ENCODE measurements around the gene ITPR1. TPM values are rescaled to one million over a fixed set of nuclear protein-coding genes. Genes with fewer than 3 reads are reported as not detected.

ITPR1 gene
- total and polyA plus RNA-seq, 10 of the 15 experiments (the other 5 are each of a cell fraction or from before 2014, with no cell fraction given), result 12.2 to 239 (median 28.4) TPM

- WGBS (ENCODE audit: insufficient coverage, insufficient replicate concordance, low lambda C conversion rate, missing lambda C conversion rate), result 99% methylated on average over 3 of the region's 3 CpGs
- H3K4me3 ChIP-seq, result no peak overlapping the region
- intact Hi-C loops (cut with micrococcal nuclease; ENCODE audit: unreplicated experiment), result no loop called here
- no peak overlapping the region for H3K27ac ChIP-seq (ENCODE audit: control insufficient read depth, insufficient read depth)
- H3K27me3 ChIP-seq (replicated peaks in 1 of 2; ENCODE audit: control insufficient read depth in 2 of 2, insufficient read depth in 2 of 2, low read length in 1 of 2), result no peaks in the 10 kb centered on the region
- RAD21 ChIA-PET (ENCODE audit: unreplicated experiment), result interaction anchor here (12.2 kb wide), 1 partner anchor 25 kb away, joined by 377 read pairs; no protein-coding TSS in a partner anchor
- no TSS peak for BruUV-seq (replicated peaks)
- TF ChIP-seq ATF2 (IDR thresholded peaks at IDR 0.05; ENCODE audit: low read length), result no peak
- TF ChIP-seq, protein P1, sequence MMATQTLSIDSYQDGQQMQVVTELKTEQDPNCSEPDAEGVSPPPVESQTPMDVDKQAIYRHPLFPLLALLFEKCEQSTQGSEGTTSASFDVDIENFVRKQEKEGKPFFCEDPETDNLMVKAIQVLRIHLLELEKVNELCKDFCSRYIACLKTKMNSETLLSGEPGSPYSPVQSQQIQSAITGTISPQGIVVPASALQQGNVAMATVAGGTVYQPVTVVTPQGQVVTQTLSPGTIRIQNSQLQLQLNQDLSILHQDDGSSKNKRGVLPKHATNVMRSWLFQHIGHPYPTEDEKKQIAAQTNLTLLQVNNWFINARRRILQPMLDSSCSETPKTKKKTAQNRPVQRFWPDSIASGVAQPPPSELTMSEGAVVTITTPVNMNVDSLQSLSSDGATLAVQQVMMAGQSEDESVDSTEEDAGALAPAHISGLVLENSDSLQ (IDR thresholded peaks at IDR 0.05), result no peak
- no peak for TF ChIP-seq RELB (IDR thresholded peaks at IDR 0.05; ENCODE audit: low read depth)
- no peak for TF ChIP-seq EED (IDR thresholded peaks at IDR 0.05; ENCODE audit: low read depth)
- TF ChIP-seq MTA3 (IDR thresholded peaks at IDR 0.05; ENCODE audit: borderline replicate concordance, low read length), result no peak
- no peak for TF ChIP-seq WRNIP1 (IDR thresholded peaks at IDR 0.05; ENCODE audit: borderline replicate concordance, low read depth, low read length)
- no peak for TF ChIP-seq IKZF2 (IDR thresholded peaks at IDR 0.05)
- no peak for TF ChIP-seq ZNF622 (IDR thresholded peaks at IDR 0.05)
- TF ChIP-seq, protein P2, sequence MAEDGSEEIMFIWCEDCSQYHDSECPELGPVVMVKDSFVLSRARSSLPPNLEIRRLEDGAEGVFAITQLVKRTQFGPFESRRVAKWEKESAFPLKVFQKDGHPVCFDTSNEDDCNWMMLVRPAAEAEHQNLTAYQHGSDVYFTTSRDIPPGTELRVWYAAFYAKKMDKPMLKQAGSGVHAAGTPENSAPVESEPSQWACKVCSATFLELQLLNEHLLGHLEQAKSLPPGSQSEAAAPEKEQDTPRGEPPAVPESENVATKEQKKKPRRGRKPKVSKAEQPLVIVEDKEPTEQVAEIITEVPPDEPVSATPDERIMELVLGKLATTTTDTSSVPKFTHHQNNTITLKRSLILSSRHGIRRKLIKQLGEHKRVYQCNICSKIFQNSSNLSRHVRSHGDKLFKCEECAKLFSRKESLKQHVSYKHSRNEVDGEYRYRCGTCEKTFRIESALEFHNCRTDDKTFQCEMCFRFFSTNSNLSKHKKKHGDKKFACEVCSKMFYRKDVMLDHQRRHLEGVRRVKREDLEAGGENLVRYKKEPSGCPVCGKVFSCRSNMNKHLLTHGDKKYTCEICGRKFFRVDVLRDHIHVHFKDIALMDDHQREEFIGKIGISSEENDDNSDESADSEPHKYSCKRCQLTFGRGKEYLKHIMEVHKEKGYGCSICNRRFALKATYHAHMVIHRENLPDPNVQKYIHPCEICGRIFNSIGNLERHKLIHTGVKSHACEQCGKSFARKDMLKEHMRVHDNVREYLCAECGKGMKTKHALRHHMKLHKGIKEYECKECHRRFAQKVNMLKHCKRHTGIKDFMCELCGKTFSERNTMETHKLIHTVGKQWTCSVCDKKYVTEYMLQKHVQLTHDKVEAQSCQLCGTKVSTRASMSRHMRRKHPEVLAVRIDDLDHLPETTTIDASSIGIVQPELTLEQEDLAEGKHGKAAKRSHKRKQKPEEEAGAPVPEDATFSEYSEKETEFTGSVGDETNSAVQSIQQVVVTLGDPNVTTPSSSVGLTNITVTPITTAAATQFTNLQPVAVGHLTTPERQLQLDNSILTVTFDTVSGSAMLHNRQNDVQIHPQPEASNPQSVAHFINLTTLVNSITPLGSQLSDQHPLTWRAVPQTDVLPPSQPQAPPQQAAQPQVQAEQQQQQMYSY (CRISPR knock-in tag; IDR thresholded peaks at IDR 0.05), result no peak
- TF ChIP-seq NR2C1 (IDR thresholded peaks at IDR 0.05), result no peak
- TF ChIP-seq ZBED1 (IDR thresholded peaks at IDR 0.05; ENCODE audit: borderline replicate concordance), result no peak
- no peak for TF ChIP-seq DPF2 (IDR thresholded peaks at IDR 0.05)
- no peaks in the 10 kb centered on the region for H3K9me3 ChIP-seq (replicated peaks; ENCODE audit: control insufficient read depth, insufficient read depth, low read length)
- H2AFZ ChIP-seq (ENCODE audit: control insufficient read depth, low read depth, low read length), result no peak overlapping the region
- SMC1A ChIA-PET (ENCODE audit: uncharacterized antibody, unreplicated experiment), result interaction anchor here (1.0 to 19.5 kb wide), 2 partner anchors 25 to 28 kb away, joined by 3 to 618 read pairs; no protein-coding TSS in a partner anchor
- H3K4me1 ChIP-seq (ENCODE audit: control insufficient read depth, insufficient read depth, low read length), result peaks cover 12% of the 10 kb centered on the region
- H3K36me3 ChIP-seq (ENCODE audit: control insufficient read depth in 2 of 2, insufficient read depth in 2 of 2, low read length in 1 of 2), result peaks cover 16 to 28% of the 10 kb centered on the region in 2 experiments; a peak in 3 of 4 replicates
- no peak for ATAC-seq
- no peak overlapping the region for H3K9ac ChIP-seq (ENCODE audit: control insufficient read depth, insufficient read depth, low read length)
- in situ Hi-C loops (cut with MboI), result no loop called here
- H4K20me1 ChIP-seq (ENCODE audit: control insufficient read depth, insufficient read depth), result no peaks in the 10 kb centered on the region
- POLR2A ChIA-PET, result no interaction called here
- no peak overlapping the region for H3K4me2 ChIP-seq (ENCODE audit: control insufficient read depth, insufficient read depth)
- CTCF ChIA-PET, result interaction anchor here (0.6 to 7.4 kb wide), 4 partner anchors 9 to 244 kb away, joined by 3 to 95 read pairs (median 4); no protein-coding TSS in a partner anchor
- no peaks in the 10 kb centered on the region for H3K79me2 ChIP-seq (ENCODE audit: control insufficient read depth, insufficient read depth, low read length)
- FAIRE-seq, result no peak
- DNase-seq (ENCODE audit: low read depth, low spot score), result no peak
These were observed 288.9 kb downstream of the ITPR1 start for GRCh38 chr3:4782095-4782494.

All from GM12878 (cell line).